Chondrocyte (in vitro differentiated cells): ENCODE results near the gene PWP1. TPM values are rescaled to one million over a fixed set of nuclear protein-coding genes. Genes with fewer than 3 reads are reported as not detected.

Experiments
- DNase-seq: peaks from one replicate; pipeline ENCODE4 v3.0.0; 2021; ENCODE audit warnings: mixed read lengths, low spot score
- H3K27ac Mint-ChIP-seq: one replicate; pipeline ENCODE4 v1.8.0; 2021; ENCODE audit warnings: mild to moderate bottlenecking, moderate library complexity, mixed read lengths; ENCODE audit not compliant: unreplicated experiment
- H3K27me3 Mint-ChIP-seq: 2 replicates; pipeline ENCODE4 v1.8.0; 2021; ENCODE audit warnings: low read depth, mixed read lengths
- H3K36me3 Mint-ChIP-seq: 2 replicates; pipeline ENCODE4 v1.8.0; 2021; ENCODE audit warnings: low read depth, mixed read lengths
- H3K4me1 Mint-ChIP-seq: 2 replicates; pipeline ENCODE4 v1.8.0; 2021; ENCODE audit warnings: low read depth, mild to moderate bottlenecking, mixed read lengths
- H3K4me3 Mint-ChIP-seq: one replicate; pipeline ENCODE4 v1.8.0; 2021; ENCODE audit warnings: mild to moderate bottlenecking, moderate library complexity, mixed read lengths; ENCODE audit not compliant: unreplicated experiment
- H3K9me3 Mint-ChIP-seq: 2 replicates; pipeline ENCODE4 v1.8.0; 2021; ENCODE audit warnings: low read depth, mixed read lengths
- total RNA-seq: library from RNA; stranded (reverse); gene quantifications from 3 replicates; pipeline ENCODE4 v1.2.1, GENCODE V29; 2021
- TF ChIP-seq, protein P1 (sequence below): fragments of 200-600 bp; sonication (generic); IDR thresholded peaks from 2 replicates; pipeline ENCODE4 v1.5.0; 2021; ENCODE audit warnings: antibody characterized with exemption, mild to moderate bottlenecking, moderate library complexity

The PWP1 gene
- total RNA-seq, 1 donor from 2014 or later, result 44.9 TPM

GRCh38 chr12:107667464-107667863 lies 18.1 kb upstream of the PWP1 start:
- Mint-ChIP-seq H3K9me3 (no peaks in the 10 kb centered on the region), H3K4me3 (no peak overlapping the region), H3K36me3 (no peaks in the 10 kb centered on the region), H3K4me1 (no peaks in the 10 kb centered on the region), H3K27me3 (peaks cover 48% of the 10 kb centered on the region), H3K27ac (no peak overlapping the region)
- DNase-seq, result no peak
- TF ChIP-seq, protein P1, sequence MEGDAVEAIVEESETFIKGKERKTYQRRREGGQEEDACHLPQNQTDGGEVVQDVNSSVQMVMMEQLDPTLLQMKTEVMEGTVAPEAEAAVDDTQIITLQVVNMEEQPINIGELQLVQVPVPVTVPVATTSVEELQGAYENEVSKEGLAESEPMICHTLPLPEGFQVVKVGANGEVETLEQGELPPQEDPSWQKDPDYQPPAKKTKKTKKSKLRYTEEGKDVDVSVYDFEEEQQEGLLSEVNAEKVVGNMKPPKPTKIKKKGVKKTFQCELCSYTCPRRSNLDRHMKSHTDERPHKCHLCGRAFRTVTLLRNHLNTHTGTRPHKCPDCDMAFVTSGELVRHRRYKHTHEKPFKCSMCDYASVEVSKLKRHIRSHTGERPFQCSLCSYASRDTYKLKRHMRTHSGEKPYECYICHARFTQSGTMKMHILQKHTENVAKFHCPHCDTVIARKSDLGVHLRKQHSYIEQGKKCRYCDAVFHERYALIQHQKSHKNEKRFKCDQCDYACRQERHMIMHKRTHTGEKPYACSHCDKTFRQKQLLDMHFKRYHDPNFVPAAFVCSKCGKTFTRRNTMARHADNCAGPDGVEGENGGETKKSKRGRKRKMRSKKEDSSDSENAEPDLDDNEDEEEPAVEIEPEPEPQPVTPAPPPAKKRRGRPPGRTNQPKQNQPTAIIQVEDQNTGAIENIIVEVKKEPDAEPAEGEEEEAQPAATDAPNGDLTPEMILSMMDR, result no peak

- TF ChIP-seq, protein P1, result no peak
- H3K9me3 Mint-ChIP-seq, result no peaks in the 10 kb centered on the region
- no peak for DNase-seq
- peaks cover 51% of the 10 kb centered on the region for H3K27me3 Mint-ChIP-seq
- H3K36me3 Mint-ChIP-seq, result no peaks in the 10 kb centered on the region
- H3K27ac Mint-ChIP-seq, result no peak overlapping the region
- H3K4me1 Mint-ChIP-seq, result no peaks in the 10 kb centered on the region
- H3K4me3 Mint-ChIP-seq, result no peak overlapping the region
These were observed 17.1 kb upstream of the PWP1 start for GRCh38 chr12:107668320-107669098.

GRCh38 chr12:107669946-107670345 lies 15.7 kb upstream of the PWP1 start:
- Mint-ChIP-seq H3K27me3 (peaks cover 52% of the 10 kb centered on the region), H3K9me3 (no peaks in the 10 kb centered on the region), H3K4me3 (no peak overlapping the region), H3K36me3 (no peaks in the 10 kb centered on the region), H3K4me1 (no peaks in the 10 kb centered on the region), H3K27ac (no peak overlapping the region)
- TF ChIP-seq, protein P1, result no peak
- DNase-seq, result no peak

GRCh38 chr12:107670999-107671643 lies 14.5 kb upstream of the PWP1 start:
- no peaks in the 10 kb centered on the region for H3K4me1 Mint-ChIP-seq
- H3K27ac Mint-ChIP-seq, result no peak overlapping the region
- no peaks in the 10 kb centered on the region for H3K36me3 Mint-ChIP-seq

DNA sequence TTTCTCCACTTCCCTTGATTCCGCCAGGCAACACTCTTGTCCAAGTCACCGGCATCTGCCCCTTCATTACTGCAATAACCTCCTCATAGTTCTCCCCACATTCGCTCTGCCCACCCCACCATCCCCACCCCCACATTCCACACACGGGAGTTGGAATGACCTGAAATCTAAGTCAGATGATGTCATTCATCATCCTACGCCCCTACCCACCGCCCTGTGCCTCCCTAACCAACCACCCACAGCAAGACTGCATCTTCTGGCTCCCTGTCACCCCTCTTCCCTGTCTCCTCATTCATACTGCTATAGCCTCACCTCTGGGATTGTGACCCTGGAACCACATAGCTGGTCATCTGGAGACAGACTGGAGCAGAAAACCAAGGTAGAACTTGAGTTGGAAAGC lies 7.9 kb upstream of the PWP1 start:
- Mint-ChIP-seq H3K27me3 (peaks cover 31% of the 10 kb centered on the region), H3K27ac (no peak overlapping the region), H3K4me3 (no peak overlapping the region), H3K4me1 (no peaks in the 10 kb centered on the region), H3K9me3 (no peaks in the 10 kb centered on the region), H3K36me3 (no peaks in the 10 kb centered on the region)
- TF ChIP-seq, protein P1, result no peak
- no peak for DNase-seq

More at GRCh38 chr12:107670999-107671643, 14.5 kb upstream of the PWP1 start:
- no peaks in the 10 kb centered on the region for H3K9me3 Mint-ChIP-seq
- TF ChIP-seq, protein P1, result peak; percentile 69
- no peak overlapping the region for H3K4me3 Mint-ChIP-seq
- peaks cover 47% of the 10 kb centered on the region for H3K27me3 Mint-ChIP-seq
- no peak for DNase-seq
